ENCODE data around the gene ACAD11. TPM values are rescaled to one million over a fixed set of nuclear protein-coding genes. Genes with fewer than 3 reads are reported as not detected.

ACAD11 gene
- total RNA-seq, 2 experiments from 2014 or later, result 18.5 to 23.5 TPM

- CTCF ChIA-PET (ENCODE audit: unreplicated experiment), result no interaction called here
- Histone ChIP-seq H3K79me2 (ENCODE audit: insufficient read depth, low read depth, low read length) (no peaks in the 10 kb centered on the region), H3K9me3 (ENCODE audit: low read length) (no peaks in the 10 kb centered on the region), H3K4me1 (ENCODE audit: insufficient read depth, low read length, poor library complexity, severe bottlenecking) (peaks cover 18% of the 10 kb centered on the region), H3K9me2 (ENCODE audit: insufficient read depth, low read length) (no peaks in the 10 kb centered on the region), H3K27ac (ENCODE audit: low read depth, low read length, poor library complexity, severe bottlenecking) (no peak overlapping the region), H3K4me3 (ENCODE audit: low read depth, low read length, poor library complexity, severe bottlenecking) (no peak overlapping the region), H4K20me1 (ENCODE audit: insufficient read depth, low read length) (no peaks in the 10 kb centered on the region), H2AFZ (ENCODE audit: low read length) (no peak overlapping the region), H3K4me2 (ENCODE audit: low read length) (no peak overlapping the region), H3K36me3 (ENCODE audit: insufficient read depth, low read length) (peaks cover 30% of the 10 kb centered on the region)
- TF ChIP-seq EZH2phosphoT487 (IDR thresholded peaks at IDR 0.05; ENCODE audit: borderline replicate concordance, low read depth, low read length), result no peak
- no peak for TF ChIP-seq CTCF (conservative IDR thresholded peaks at IDR 0.05; ENCODE audit: low read length)
- POLR2A ChIA-PET, result no interaction called here
- no TSS peak for BruUV-seq (replicated peaks)
- intact Hi-C loops (cut with micrococcal nuclease; ENCODE audit: unreplicated experiment), result loop anchor here (5.0 kb wide), 1 partner anchor 213 kb away; the partner anchor contains the start of gene DNAJC13
- DNase-seq (ENCODE audit: low spot score), result no peak
Measured at GRCh38 chr3:132629928-132630327, 29.7 kb downstream of the ACAD11 start.

GRCh38 chr3:132628157-132628556, 31.5 kb downstream of the ACAD11 start:
- Histone ChIP-seq H3K9me2 (ENCODE audit: insufficient read depth, low read length) (no peaks in the 10 kb centered on the region), H3K36me3 (ENCODE audit: insufficient read depth, low read length) (peaks cover 30% of the 10 kb centered on the region), H3K4me1 (ENCODE audit: insufficient read depth, low read length, poor library complexity, severe bottlenecking) (peaks cover 29% of the 10 kb centered on the region), H2AFZ (ENCODE audit: low read length) (no peak overlapping the region), H4K20me1 (ENCODE audit: insufficient read depth, low read length) (no peaks in the 10 kb centered on the region), H3K4me2 (ENCODE audit: low read length) (no peak overlapping the region), H3K79me2 (ENCODE audit: insufficient read depth, low read depth, low read length) (no peaks in the 10 kb centered on the region), H3K4me3 (ENCODE audit: low read depth, low read length, poor library complexity, severe bottlenecking) (no peak overlapping the region), H3K9me3 (ENCODE audit: low read length) (no peaks in the 10 kb centered on the region), H3K27ac (ENCODE audit: low read depth, low read length, poor library complexity, severe bottlenecking) (no peak overlapping the region)
- TF ChIP-seq CTCF (conservative IDR thresholded peaks at IDR 0.05; ENCODE audit: low read length), result no peak
- intact Hi-C loops (cut with micrococcal nuclease; ENCODE audit: unreplicated experiment), result loop anchor here (5.0 kb wide), 1 partner anchor 211 kb away; the partner anchor contains the start of gene DNAJC13
- DNase-seq (ENCODE audit: low spot score), result no peak
- no TSS peak for BruUV-seq (replicated peaks)
- ChIA-PET CTCF (ENCODE audit: unreplicated experiment) (no interaction called here), POLR2A (no interaction called here)

- CTCF ChIA-PET (ENCODE audit: unreplicated experiment), result no interaction called here
- Histone ChIP-seq H3K4me3 (ENCODE audit: low read depth, low read length, poor library complexity, severe bottlenecking) (no peak overlapping the region), H3K36me3 (ENCODE audit: insufficient read depth, low read length) (peaks cover 30% of the 10 kb centered on the region), H4K20me1 (ENCODE audit: insufficient read depth, low read length) (no peaks in the 10 kb centered on the region), H3K4me1 (ENCODE audit: insufficient read depth, low read length, poor library complexity, severe bottlenecking) (peaks cover 41% of the 10 kb centered on the region), H3K9me2 (ENCODE audit: insufficient read depth, low read length) (no peaks in the 10 kb centered on the region), H2AFZ (ENCODE audit: low read length) (no peak overlapping the region), H3K4me2 (ENCODE audit: low read length) (no peak overlapping the region), H3K79me2 (ENCODE audit: insufficient read depth, low read depth, low read length) (no peaks in the 10 kb centered on the region), H3K27ac (ENCODE audit: low read depth, low read length, poor library complexity, severe bottlenecking) (no peak overlapping the region), H3K9me3 (ENCODE audit: low read length) (no peaks in the 10 kb centered on the region)
- POLR2A ChIA-PET, result interaction anchor here (1.8 to 2.1 kb wide), 2 partner anchors 9 to 79 kb away, joined by 4 to 14 read pairs; no protein-coding TSS in a partner anchor
- BruUV-seq (replicated peaks), result no TSS peak
- intact Hi-C loops (cut with micrococcal nuclease; ENCODE audit: unreplicated experiment), result loop anchor here (5.0 kb wide), 1 partner anchor 210 kb away; the partner anchor contains the start of gene DNAJC13
- no peak for DNase-seq (ENCODE audit: low spot score)
- TF ChIP-seq CTCF (conservative IDR thresholded peaks at IDR 0.05; ENCODE audit: low read length), result no peak
- TF ChIP-seq EZH2phosphoT487 (IDR thresholded peaks at IDR 0.05; ENCODE audit: borderline replicate concordance, low read depth, low read length), result no peak
Measured at GRCh38 chr3:132626955-132627354, 32.7 kb downstream of the ACAD11 start.

All from OCI-LY7 (cell line).